Panc1 (cell line): ENCODE measurements around the gene METAP1. TPM values are rescaled to one million over a fixed set of nuclear protein-coding genes. Genes with fewer than 3 reads are reported as not detected.

Experiments
- ATAC-seq: fragments of 200-7000 bp; cut with Tn5 transposase; 2 replicates; pipeline ENCODE4 v1.9.1; 2020; ENCODE audit warnings: mild to moderate bottlenecking, moderate library complexity
- BruUV-seq: library from RNA; stranded (reverse); fragments of 400-500 nt; replicated peaks from 2 replicates; lab custom pipeline; 2021; lab: Mats Ljungman, UMichigan
- CTCF ChIA-PET: fragments of 300-600 bp; sonication (Branson Sonifier 250); formaldehyde crosslinking; loops from one replicate; lab custom pipeline; 2022; ENCODE audit warnings: antibody characterized with exemption; lab: Charles Lee
- POLR2A ChIA-PET: fragments of 300-600 bp; sonication (Branson Sonifier 250); formaldehyde crosslinking; loops from one replicate; lab custom pipeline; 2022; ENCODE audit warnings: antibody characterized with exemption; lab: Charles Lee
- DNase-seq: peaks from one replicate; pipeline ENCODE4 v3.0.0-alpha.2; 2010; ENCODE audit warnings: low read depth, low spot score
- H3K27ac ChIP-seq: 2 replicates; pipeline ENCODE4 v1.5.1; 2011; ENCODE audit warnings: mild to moderate bottlenecking, low read length, inconsistent platforms
- H3K27me3 ChIP-seq: fragments of 200-500 bp; sonication (Bioruptor generic); 2 replicates; pipeline ENCODE4 v1.6.0; 2014; ENCODE audit warnings: low read length, inconsistent platforms; ENCODE audit not compliant: control insufficient read depth, insufficient read depth
- H3K36me3 ChIP-seq: fragments of 200-500 bp; sonication (Bioruptor generic); 2 replicates; pipeline ENCODE4 v1.5.1; 2014; ENCODE audit warnings: inconsistent platforms, mild to moderate bottlenecking, low read length, moderate library complexity; ENCODE audit not compliant: control insufficient read depth, insufficient read depth
- H3K4me1 ChIP-seq: 2 replicates; pipeline ENCODE4 v1.5.1; 2011; ENCODE audit warnings: inconsistent platforms, mild to moderate bottlenecking, low read length, moderate library complexity; ENCODE audit not compliant: control insufficient read depth, insufficient read depth
- H3K4me3 ChIP-seq, 2 experiments: 2 replicates each; pipeline ENCODE4 v1.5.1; 2011 to 2012; ENCODE audit warnings: low read depth in 2 of 2, low read length in 2 of 2, mild to moderate bottlenecking in 2 of 2, inconsistent platforms in 1 of 2, moderate library complexity in 1 of 2
- H3K9me3 ChIP-seq: fragments of 200-500 bp; sonication (Bioruptor generic); 2 replicates; pipeline ENCODE4 v1.5.1; 2014; ENCODE audit warnings: low read depth, mild to moderate bottlenecking, inconsistent platforms, low read length, moderate library complexity; ENCODE audit not compliant: control insufficient read depth, insufficient read depth
- POLR2AphosphoS5 ChIP-seq: IDR thresholded peaks from 2 replicates; pipeline ENCODE4 v1.6.1; 2012; ENCODE audit warnings: mild to moderate bottlenecking, low read depth, low read length, moderate library complexity
- REST ChIP-seq, 2 experiments: IDR thresholded peaks; 2 replicates each; pipeline ENCODE4 v1.6.1; 2011 to 2012; ENCODE audit warnings: low read depth in 2 of 2, control low read depth in 1 of 2, low read length in 1 of 2, mild to moderate bottlenecking in 1 of 2, moderate library complexity in 1 of 2; ENCODE audit not compliant: insufficient read depth in 1 of 2
- SIN3A ChIP-seq: IDR thresholded peaks from 2 replicates; pipeline ENCODE4 v1.6.1; 2012; ENCODE audit warnings: low read depth, mild to moderate bottlenecking, low read length, moderate library complexity, borderline replicate concordance; ENCODE audit not compliant: insufficient read depth
- TCF7L2 ChIP-seq: IDR thresholded peaks from 2 replicates; pipeline ENCODE4 v1.6.1; 2011; ENCODE audit warnings: mild to moderate bottlenecking, low read depth, low read length, inconsistent platforms
- in situ Hi-C: cut with HindIII; loops from 2 replicates; pipeline ENCODE4 v1.10.0; 2016; ENCODE audit warnings: low sequenced_read_pairs, low pct_unique_long_range_greater_than_20kb
- intact Hi-C: fragments of 100-400 bp; cut with micrococcal nuclease; formaldehyde crosslinking; loops from one replicate; pipeline ENCODE4 v1.10.0; 2022; ENCODE audit not compliant: unreplicated experiment
- total RNA-seq: library from RNA; stranded (reverse); gene quantifications from one replicate; pipeline ENCODE4 v1.2.1, GENCODE V29; 2021; ENCODE audit not compliant: unreplicated experiment
- TF ChIP-seq, protein P1 (sequence below): fragments of 450-650 bp; IDR thresholded peaks from 2 replicates; pipeline ENCODE4 v1.5.1; 2017; ENCODE audit warnings: mild to moderate bottlenecking

The METAP1 gene
- total RNA-seq, 1 experiment from 2014 or later: 51.9 TPM

GRCh38 chr4:99002279-99002678 is 6.8 kb downstream of the METAP1 start:
- Histone ChIP-seq H3K9me3 (no peaks in the 10 kb centered on the region), H3K27ac (no peak overlapping the region), H3K4me1 (peaks cover 18% of the 10 kb centered on the region), H3K27me3 (no peaks in the 10 kb centered on the region), H3K4me3 (no peak overlapping the region), H3K36me3 (no peaks in the 10 kb centered on the region)
- in situ Hi-C loops: no loop called here
- ChIA-PET CTCF (no interaction called here), POLR2A (no interaction called here)
- DNase-seq: no peak
- no TSS peak for BruUV-seq
- TF ChIP-seq, protein P1, sequence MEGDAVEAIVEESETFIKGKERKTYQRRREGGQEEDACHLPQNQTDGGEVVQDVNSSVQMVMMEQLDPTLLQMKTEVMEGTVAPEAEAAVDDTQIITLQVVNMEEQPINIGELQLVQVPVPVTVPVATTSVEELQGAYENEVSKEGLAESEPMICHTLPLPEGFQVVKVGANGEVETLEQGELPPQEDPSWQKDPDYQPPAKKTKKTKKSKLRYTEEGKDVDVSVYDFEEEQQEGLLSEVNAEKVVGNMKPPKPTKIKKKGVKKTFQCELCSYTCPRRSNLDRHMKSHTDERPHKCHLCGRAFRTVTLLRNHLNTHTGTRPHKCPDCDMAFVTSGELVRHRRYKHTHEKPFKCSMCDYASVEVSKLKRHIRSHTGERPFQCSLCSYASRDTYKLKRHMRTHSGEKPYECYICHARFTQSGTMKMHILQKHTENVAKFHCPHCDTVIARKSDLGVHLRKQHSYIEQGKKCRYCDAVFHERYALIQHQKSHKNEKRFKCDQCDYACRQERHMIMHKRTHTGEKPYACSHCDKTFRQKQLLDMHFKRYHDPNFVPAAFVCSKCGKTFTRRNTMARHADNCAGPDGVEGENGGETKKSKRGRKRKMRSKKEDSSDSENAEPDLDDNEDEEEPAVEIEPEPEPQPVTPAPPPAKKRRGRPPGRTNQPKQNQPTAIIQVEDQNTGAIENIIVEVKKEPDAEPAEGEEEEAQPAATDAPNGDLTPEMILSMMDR: no peak
- no peak for TF ChIP-seq POLR2AphosphoS5
- TF ChIP-seq TCF7L2: no peak
- no peak for TF ChIP-seq REST (IDR thresholded peaks at IDR 0.05; ENCODE audit: insufficient read depth in 1 of 2, low read depth in 2 of 2, low read length in 1 of 2)
- TF ChIP-seq SIN3A: no peak
- intact Hi-C loops: loop anchor here (5.0 kb wide), 1 partner anchor 35 kb away; no protein-coding TSS in a partner anchor
- ATAC-seq: no peak

- POLR2A ChIA-PET: no interaction called here
These were observed 12.5 kb downstream of the METAP1 start for GRCh38 chr4:99008051-99008450.

More at GRCh38 chr4:99008051-99008450, 12.5 kb downstream of the METAP1 start:
- in situ Hi-C loops: no loop called here
- DNase-seq: no peak
- H3K36me3 ChIP-seq: no peaks in the 10 kb centered on the region
- ATAC-seq: no peak
- no peaks in the 10 kb centered on the region; the same call in 1 of the 2 replicates for H3K9me3 ChIP-seq
- TF ChIP-seq POLR2AphosphoS5 (no peak), TCF7L2 (no peak), REST (IDR thresholded peaks at IDR 0.05; ENCODE audit: insufficient read depth in 1 of 2, low read depth in 2 of 2, low read length in 1 of 2) (no peak), SIN3A (no peak)
- TF ChIP-seq, protein P1: no peak
- no peak overlapping the region for H3K4me3 ChIP-seq
- no peaks in the 10 kb centered on the region for H3K27me3 ChIP-seq
- CTCF ChIA-PET: no interaction called here
- peaks cover 3% of the 10 kb centered on the region; the same call in 1 of the 2 replicates for H3K4me1 ChIP-seq
- BruUV-seq: no TSS peak
- no peak overlapping the region for H3K27ac ChIP-seq
- intact Hi-C loops: no loop called here
